ENCODE results near the gene MRTFB. TPM values are rescaled to one million over a fixed set of nuclear protein-coding genes. Genes with fewer than 3 reads are reported as not detected.

MRTFB gene
- total RNA-seq, 4 donors from 2014 or later = 31.9 to 128 (median 56.4) TPM

DNA sequence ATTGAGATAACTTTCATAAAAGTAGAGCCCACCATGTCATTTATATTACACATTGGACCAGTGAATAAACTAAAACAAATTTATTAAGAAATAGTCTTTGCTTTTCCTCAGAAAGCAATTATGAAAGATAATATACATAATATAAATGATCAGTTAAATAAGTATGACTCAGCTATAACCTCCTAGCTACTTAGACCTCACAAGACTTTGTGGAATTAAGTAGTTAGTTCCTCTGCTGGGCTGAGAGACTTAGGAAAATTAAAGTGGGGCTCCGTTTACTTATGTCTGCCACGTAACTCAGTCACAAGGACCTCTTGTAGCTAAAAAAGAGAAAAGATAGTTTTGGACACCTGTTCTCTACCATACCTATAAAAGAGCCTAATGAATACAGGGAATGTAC lies 76.9 kb downstream of the MRTFB start:
- 93 to 94% methylated on average over 2 of the region's 2 CpGs for WGBS, 2 donors
- no peak for TF ChIP-seq POLR2A (IDR thresholded peaks at IDR 0.05)
- TF ChIP-seq, protein P1, sequence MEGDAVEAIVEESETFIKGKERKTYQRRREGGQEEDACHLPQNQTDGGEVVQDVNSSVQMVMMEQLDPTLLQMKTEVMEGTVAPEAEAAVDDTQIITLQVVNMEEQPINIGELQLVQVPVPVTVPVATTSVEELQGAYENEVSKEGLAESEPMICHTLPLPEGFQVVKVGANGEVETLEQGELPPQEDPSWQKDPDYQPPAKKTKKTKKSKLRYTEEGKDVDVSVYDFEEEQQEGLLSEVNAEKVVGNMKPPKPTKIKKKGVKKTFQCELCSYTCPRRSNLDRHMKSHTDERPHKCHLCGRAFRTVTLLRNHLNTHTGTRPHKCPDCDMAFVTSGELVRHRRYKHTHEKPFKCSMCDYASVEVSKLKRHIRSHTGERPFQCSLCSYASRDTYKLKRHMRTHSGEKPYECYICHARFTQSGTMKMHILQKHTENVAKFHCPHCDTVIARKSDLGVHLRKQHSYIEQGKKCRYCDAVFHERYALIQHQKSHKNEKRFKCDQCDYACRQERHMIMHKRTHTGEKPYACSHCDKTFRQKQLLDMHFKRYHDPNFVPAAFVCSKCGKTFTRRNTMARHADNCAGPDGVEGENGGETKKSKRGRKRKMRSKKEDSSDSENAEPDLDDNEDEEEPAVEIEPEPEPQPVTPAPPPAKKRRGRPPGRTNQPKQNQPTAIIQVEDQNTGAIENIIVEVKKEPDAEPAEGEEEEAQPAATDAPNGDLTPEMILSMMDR (IDR thresholded peaks at IDR 0.05) = no peak

DNA sequence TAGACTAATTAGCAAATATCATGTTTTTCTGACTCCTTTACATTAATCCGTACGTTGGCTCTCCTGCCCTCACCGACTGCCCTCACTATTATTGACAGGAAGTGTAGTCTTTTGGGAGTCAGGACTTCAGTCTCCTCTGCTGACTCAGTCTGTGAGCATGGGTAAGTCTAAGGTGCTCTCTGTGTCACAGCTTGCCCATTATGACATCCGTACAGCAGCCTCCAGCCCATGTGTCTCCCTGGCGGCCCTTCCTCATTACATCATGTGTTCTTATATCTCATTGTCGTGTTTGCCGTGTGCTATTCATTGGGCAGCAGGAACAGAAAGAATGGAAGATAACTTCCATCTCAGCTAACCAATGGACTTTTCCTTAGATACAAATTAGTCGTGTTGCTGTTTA lies 77.5 kb downstream of the MRTFB start:
- TF ChIP-seq POLR2A (IDR thresholded peaks at IDR 0.05) = no peak
- TF ChIP-seq, protein P1 (IDR thresholded peaks at IDR 0.05) = no peak
- 70 to 82% methylated on average over 8 of the region's 8 CpGs for WGBS, 2 donors
- intact Hi-C loops (cut with DNase I; ENCODE audit: low total_unique reads) = no loop called here
- no peak for DNase-seq (ENCODE audit: low spot score in 2 of 2)
- no peak overlapping the region for H3K4me3 ChIP-seq (ENCODE audit: low read depth, poor library complexity, severe bottlenecking)

More for the DNA sequence above, 76.9 kb downstream of the MRTFB start:
- DNase-seq (ENCODE audit: low spot score in 2 of 2) = no peak
- intact Hi-C loops (cut with DNase I; ENCODE audit: low total_unique reads) = no loop called here
- H3K4me3 ChIP-seq (ENCODE audit: low read depth, poor library complexity, severe bottlenecking) = no peak overlapping the region

DNA sequence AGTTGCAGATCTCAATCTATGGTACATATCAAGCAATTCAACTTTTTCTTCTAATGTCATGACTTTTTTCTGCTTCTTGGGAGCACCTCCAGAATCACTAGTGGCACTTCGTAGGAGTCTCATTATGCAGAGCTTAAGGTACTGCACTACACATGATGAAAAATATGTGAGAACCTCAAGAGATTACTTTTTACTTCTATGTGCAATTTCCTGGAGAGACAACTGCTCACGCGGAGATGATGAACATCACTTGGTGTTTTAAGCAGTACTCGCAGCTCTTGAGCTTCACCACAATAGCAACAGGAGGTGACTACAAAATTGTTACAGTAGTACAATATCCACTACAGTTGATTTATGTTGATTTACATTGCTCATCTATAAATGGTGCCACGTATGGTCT lies 79.7 kb downstream of the MRTFB start:
- no peak for TF ChIP-seq POLR2A (IDR thresholded peaks at IDR 0.05)
- TF ChIP-seq, protein P1 (IDR thresholded peaks at IDR 0.05) = no peak
- no peak overlapping the region for H3K4me3 ChIP-seq (ENCODE audit: low read depth, poor library complexity, severe bottlenecking)
- DNase-seq (ENCODE audit: low spot score in 2 of 2) = no peak
- intact Hi-C loops (cut with DNase I; ENCODE audit: low total_unique reads) = no loop called here
- 95 to 97% methylated on average over 5 of the region's 5 CpGs for WGBS, 2 donors

DNA sequence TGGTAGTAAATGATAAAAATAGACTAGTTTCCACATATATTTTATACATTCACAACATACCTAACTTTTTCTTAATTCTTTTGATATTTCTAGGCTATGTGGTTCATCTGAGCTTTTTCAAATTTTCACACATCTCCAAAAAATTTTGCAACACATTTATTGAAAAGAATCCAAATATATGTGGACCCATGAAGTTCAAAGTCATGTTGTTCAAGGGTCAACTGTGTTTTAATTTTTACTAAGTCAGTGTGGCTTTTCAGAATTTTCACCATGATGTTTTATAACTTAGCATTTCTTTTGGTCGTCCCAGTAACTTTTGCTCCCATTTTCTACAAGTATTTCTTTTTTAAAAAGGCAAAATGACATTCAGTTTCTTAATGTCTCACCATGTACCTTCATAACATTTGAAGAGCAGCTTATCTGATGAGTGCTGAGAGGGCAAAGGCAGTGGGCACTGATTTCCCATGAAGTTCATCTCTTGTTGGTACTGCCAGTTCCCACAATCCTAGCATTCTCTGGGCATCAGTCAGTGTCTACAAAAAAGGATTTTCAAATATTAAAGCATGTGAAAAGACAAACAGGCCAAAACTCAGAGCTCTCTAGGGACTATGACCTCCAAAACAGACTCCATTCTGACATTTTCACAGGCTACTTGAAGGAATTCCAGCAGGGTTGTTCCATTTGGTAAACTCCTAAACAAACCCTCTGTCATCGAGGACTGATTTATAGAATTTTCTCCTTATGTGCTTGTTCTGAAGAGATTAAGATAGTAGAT lies 80.3 kb downstream of the MRTFB start:
- H3K4me3 ChIP-seq (ENCODE audit: low read depth, poor library complexity, severe bottlenecking) = no peak overlapping the region
- WGBS, 2 donors = 57 to 72% methylated on average over 2 of the region's 2 CpGs
- intact Hi-C loops (cut with DNase I; ENCODE audit: low total_unique reads) = no loop called here
- TF ChIP-seq, protein P1 (IDR thresholded peaks at IDR 0.05) = no peak
- no peak for TF ChIP-seq POLR2A (IDR thresholded peaks at IDR 0.05)
- no peak for DNase-seq (ENCODE audit: low spot score in 2 of 2)

DNA sequence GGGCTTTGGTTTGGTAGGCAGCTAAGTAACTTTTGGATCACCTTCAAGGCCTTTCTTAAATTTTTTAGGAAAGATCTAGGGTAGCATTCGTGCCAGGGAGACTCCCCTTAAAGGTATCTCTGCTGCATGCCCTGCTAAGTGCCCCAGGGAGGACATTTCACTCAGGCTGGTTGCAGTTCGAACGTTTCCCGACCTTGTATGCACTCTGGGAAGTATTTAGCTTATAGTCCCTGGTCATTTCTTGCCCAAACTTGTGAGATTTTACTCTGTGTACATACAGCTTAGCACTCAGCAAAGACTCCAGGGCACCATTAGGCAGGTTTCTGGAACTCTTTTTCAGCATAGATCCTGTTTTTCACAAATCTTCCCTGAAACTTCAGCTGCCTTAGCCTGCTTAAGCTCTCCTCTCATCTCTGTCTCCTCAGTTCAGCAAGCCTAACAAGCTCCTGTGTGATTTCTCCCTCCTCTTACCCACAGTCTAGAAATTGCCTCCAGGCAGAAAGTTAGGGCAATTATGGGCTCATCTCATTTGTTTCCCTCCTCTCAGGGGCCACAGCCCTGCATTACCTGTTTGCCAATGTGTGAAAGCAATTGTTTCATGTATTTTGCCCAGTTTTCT lies 84.6 kb downstream of the MRTFB start:
- DNase-seq (ENCODE audit: low spot score in 2 of 2) = no peak
- intact Hi-C loops (cut with DNase I; ENCODE audit: low total_unique reads) = no loop called here
- H3K4me3 ChIP-seq (ENCODE audit: low read depth, poor library complexity, severe bottlenecking) = no peak overlapping the region
- 42 to 59% methylated on average over 4 of the region's 4 CpGs for WGBS, 2 donors
- TF ChIP-seq, protein P1 (IDR thresholded peaks at IDR 0.05) = no peak
- TF ChIP-seq POLR2A (IDR thresholded peaks at IDR 0.05) = no peak

Measured in lower leg skin (tissue), 4 donors.